ENCODE results near the gene MYRFL.
"Not testable (repeated sequence)": the region's sequence is repeated elsewhere in the genome, so short reads cannot be mapped to it uniquely, and the experiment has no call there.

GRCh38 chr12:69807101-69807897 is 17.7 kb upstream of the MYRFL start:
- TF ChIP-seq POLR2A, POLR2AphosphoS5 (IDR thresholded peaks at IDR 0.05): not testable (repeated sequence)
- TF ChIP-seq, protein P1, sequence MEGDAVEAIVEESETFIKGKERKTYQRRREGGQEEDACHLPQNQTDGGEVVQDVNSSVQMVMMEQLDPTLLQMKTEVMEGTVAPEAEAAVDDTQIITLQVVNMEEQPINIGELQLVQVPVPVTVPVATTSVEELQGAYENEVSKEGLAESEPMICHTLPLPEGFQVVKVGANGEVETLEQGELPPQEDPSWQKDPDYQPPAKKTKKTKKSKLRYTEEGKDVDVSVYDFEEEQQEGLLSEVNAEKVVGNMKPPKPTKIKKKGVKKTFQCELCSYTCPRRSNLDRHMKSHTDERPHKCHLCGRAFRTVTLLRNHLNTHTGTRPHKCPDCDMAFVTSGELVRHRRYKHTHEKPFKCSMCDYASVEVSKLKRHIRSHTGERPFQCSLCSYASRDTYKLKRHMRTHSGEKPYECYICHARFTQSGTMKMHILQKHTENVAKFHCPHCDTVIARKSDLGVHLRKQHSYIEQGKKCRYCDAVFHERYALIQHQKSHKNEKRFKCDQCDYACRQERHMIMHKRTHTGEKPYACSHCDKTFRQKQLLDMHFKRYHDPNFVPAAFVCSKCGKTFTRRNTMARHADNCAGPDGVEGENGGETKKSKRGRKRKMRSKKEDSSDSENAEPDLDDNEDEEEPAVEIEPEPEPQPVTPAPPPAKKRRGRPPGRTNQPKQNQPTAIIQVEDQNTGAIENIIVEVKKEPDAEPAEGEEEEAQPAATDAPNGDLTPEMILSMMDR (IDR thresholded peaks at IDR 0.05 in 8 of 11, conservative IDR thresholded peaks at IDR 0.05 in 3 of 11) = not testable (repeated sequence)

Data from spleen (tissue), 7 donors.